DMS114 treated with DMSO at 0.1 percent for 48 hours (cell line): ENCODE results near the gene SRPX2.
A peak's percentile ranks its signal among the peaks of the same experiment; 100 is the strongest.

Experiments used
- DNase-seq: peaks from one replicate; lab custom pipeline; 2025; ENCODE audit not compliant: unreplicated experiment; lab: John Stamatoyannopoulos, UW

Gene SRPX2, protein sequence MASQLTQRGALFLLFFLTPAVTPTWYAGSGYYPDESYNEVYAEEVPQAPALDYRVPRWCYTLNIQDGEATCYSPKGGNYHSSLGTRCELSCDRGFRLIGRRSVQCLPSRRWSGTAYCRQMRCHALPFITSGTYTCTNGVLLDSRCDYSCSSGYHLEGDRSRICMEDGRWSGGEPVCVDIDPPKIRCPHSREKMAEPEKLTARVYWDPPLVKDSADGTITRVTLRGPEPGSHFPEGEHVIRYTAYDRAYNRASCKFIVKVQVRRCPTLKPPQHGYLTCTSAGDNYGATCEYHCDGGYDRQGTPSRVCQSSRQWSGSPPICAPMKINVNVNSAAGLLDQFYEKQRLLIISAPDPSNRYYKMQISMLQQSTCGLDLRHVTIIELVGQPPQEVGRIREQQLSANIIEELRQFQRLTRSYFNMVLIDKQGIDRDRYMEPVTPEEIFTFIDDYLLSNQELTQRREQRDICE

GRCh38 chrX:100643956-100644860 is at the start of gene SRPX2:
SRPX2 (plus strand) TSS chrX:100644199; CDS start chrX:100646323, 2,124 bp downstream.
- no peak for DNase-seq

- no peak for DNase-seq
Measured at GRCh38 chrX:100596601-100597000, 47.4 kb upstream of the SRPX2 start.

GRCh38 chrX:100599456-100599855 is 44.5 kb upstream of the SRPX2 start:
- no peak for DNase-seq

- DNase-seq = no peak
Measured at GRCh38 chrX:100600340-100600739, 43.7 kb upstream of the SRPX2 start.

DNA sequence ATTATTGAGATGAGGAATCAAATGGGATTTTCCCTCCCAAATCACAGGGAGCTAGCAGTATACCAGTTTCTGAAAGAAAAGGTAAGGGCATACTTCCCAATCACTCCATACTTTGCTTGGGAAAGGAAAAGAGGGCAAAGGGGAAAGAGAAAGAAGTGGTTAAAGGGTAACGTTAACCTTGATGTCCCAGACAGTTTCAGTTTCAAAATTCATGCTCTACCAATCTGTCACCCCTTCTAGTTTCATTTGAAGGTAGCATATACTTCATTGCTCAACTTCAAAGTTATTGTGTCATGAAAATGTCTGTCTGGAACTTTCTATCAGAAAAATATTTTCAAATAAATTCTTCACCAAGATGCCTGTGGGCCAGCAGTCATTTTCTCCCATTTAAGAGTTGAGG is 43.2 kb upstream of the SRPX2 start:
- no peak for DNase-seq

DNA sequence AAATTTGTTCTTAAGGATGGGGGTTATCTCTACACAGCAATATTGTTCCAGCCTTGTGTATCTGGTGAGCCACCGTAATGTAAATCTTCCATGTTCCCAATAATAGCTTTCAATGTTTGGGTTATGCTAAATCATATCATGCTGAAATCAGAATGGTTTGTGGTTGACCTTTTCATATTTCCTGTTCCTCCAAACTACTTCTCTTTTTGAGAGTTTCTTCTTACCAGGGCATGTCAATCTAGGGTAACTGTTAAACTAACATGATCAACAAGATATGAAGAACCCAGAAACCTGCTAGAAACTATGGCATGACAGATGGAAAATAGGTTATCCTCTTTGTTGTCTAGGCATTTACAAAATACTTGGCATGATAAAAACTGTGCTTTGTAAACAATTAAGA is 37.2 kb upstream of the SRPX2 start:
- no peak for DNase-seq

DNA sequence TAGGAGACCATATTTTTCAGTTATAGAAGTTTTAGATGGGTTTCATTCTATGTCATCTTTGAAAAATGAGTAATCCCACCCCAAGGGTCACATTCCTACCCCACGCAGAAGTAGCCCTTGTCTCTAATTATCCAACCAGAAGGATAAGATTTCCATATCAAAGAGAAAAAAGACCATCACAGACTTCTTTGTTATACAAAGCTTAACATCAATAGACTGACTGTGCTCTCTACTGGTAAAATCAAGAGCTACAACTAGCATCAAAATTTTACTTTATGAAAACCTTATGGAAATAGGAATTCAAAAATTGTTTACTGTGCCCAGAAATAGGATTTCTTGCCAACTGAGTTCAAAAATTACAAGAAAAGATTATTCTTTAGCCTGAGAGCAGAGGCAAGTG is 34.4 kb upstream of the SRPX2 start:
- peak; percentile 10 for DNase-seq

DNA sequence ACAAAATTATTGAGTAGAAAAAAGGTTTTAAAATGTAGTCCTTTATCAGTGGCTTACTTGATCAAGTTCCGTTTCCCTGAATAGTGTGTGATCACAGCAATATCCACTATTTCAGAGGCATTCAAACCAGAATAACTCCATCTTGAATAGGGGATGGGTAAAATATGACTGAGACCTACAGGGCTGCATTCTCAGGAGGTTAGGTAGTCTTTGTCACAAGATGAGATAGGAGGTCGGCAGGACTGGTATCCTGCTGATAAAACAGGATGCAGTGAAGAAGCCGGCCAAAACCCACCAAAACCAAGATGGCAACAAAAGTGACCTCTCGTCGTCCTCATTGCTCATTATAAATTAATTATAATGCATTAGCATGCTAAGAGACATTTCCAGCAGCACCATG is 32.0 kb upstream of the SRPX2 start:
- no peak for DNase-seq

- peak; percentile 72 for DNase-seq
Measured at GRCh38 chrX:100615005-100615404, 29.0 kb upstream of the SRPX2 start.

GRCh38 chrX:100623001-100623400 is 21.0 kb upstream of the SRPX2 start:
- DNase-seq = no peak

GRCh38 chrX:100625985-100626491 is 18.0 kb upstream of the SRPX2 start:
- no peak for DNase-seq

DNA sequence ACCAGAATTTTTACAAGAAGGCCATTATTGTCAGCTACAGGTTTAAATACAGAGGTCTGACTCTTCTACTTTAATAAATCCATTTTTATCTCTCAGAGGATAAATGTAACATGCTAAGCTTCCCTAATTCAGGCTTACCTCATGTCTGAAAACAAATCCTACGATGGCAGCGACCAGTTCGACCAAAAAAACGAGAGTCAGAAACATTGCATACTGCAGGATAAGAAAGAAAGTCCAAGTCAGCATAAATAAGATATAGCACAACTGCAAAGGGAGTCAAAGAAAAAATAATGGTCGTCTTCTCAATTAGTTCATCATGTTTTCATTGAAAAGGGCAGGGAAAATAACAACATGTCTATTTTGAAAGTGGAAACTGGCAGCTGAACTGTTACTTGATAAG is 9.0 kb upstream of the SRPX2 start:
- no peak for DNase-seq

DNA sequence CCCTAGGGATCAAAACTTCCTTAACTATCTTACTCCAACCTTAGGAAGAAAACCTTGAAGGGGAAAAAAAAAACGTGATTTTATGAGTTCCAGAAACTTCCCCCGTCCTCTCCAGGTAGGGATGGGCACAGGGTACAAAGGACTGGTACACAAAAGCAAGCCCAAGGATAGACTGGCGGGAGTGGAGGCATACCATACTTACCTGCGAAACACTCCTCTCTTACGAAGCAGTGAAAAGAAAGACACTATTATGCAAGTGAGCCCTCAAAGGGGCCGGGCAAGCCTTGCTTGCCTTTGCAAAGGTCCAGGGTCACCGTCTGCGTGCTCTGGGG is 8.0 kb upstream of the SRPX2 start:
- no peak for DNase-seq

- peak; percentile 91 for DNase-seq
Measured at GRCh38 chrX:100636321-100636991, 7.5 kb upstream of the SRPX2 start, which contains the start of gene TSPAN6. TSPAN6 (minus strand) TSS chrX:100636806; CDS start chrX:100636694, 112 bp downstream.

DNA sequence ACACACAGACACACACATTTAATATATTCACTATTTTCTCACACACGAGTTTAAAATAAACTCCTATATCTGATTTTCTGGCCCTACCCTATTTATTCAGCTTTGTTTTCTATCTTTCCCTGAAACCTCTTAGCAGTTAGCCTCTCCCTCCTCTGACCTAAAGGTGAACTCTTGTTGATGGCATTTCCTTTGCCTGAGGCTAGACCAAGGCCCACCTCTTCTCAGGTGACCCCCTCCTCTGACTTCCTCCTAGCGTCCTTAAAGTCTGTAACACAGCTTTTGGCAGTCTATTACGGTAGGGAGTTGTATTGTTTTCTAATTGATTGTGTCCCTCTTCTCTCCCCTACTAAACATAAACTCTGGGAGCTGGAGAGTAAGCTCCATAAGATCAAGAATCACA is 1.7 kb upstream of the SRPX2 start:
- no peak for DNase-seq

GRCh38 chrX:100643212-100643611 is 787 bp upstream of the SRPX2 start:
- no peak for DNase-seq

- DNase-seq = no peak
Measured at GRCh38 chrX:100645106-100645505, 1.1 kb downstream of the SRPX2 start.

DNA sequence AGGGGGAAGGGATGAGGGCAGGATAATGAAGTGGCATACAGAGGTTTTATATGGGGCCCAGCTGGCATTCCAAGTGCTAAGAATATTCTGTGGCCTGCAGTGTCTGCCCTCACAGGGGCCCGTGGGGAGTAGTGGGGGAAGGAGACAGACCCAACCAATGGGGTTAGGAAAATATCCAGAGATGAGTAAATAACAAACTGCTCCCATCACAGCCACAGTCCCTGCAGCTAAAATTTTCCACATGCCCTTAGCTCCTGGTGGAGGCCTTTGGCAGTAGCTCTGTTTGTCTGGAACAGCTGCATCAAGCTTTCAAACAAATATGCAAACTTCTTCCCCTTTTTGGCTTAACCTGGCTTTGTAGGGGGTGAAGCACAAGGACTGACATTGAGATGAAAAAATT is 3.1 kb downstream of the SRPX2 start:
- DNase-seq = no peak

- DNase-seq = no peak
Measured at GRCh38 chrX:100647739-100648138, 3.7 kb downstream of the SRPX2 start.

DNA sequence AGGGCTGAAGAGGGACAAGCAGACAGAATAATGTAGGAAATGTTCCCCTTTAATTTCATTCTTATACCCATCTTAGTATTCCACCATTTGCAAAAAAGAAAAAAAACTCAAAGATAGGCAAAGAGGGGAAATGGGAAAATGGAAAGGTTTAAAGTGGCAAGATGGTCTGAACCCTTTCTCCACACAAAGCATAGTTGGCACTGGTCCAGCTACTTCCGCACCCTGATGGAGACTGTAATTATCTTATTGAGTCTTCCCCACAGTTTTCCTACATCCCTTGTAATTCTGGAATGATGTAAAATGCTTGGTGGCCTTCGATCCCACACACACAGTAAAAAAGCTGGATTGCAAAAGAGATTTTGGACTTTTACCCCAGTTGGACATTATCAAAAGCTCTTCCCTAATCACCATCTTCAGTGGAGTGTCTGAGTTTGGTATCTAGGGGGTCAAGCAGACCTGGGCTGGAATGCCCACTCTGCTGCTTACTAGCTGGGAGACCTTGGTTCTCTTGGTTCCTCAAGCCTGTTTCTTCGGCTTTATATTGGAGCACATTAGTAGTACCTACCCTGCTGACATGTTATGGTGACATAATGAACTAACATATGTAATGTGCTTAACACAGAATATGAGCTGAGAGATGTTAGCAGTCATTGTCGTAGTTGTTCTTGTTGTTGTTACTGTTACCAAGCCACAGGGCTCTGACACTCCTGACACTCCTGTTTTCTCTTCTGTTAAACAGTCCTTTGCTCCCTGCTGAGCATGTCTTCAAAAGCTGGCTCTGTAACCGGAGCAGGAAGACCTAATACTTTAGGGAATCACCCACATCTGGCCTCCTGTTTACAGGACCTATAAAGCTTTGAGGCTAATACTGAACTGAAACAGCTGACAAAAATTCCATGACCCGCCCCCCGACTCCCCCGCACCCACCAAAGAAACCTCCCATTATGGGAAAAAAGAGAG is 4.7 kb downstream of the SRPX2 start:
- no peak for DNase-seq
